Measurements from ENCODE around the gene HNRNPH2. TPM values are rescaled to one million over a fixed set of nuclear protein-coding genes. Genes with fewer than 3 reads are reported as not detected.

HNRNPH2 gene
- total and polyA plus RNA-seq, 9 of the 15 experiments (the other 6 are each of a cell fraction or from before 2014, with no cell fraction given): 40.0 to 130 (median 60.3) TPM

GRCh38 chrX:101383679-101384205 lies 24.3 kb upstream of the HNRNPH2 start (continued):
- TF ChIP-seq ZNF609 (CRISPR knock-in tag; IDR thresholded peaks at IDR 0.05; ENCODE audit: borderline replicate concordance) (no peak), CREB1 (IDR thresholded peaks at IDR 0.05) (no peak), CREB1 (CRISPR knock-in tag; IDR thresholded peaks at IDR 0.05) (no peak), SFPQ (IDR thresholded peaks at IDR 0.05; ENCODE audit: low read depth, low read length) (no peak), KDM1A (IDR thresholded peaks at IDR 0.05) (0 out of 4 replicates have a peak, but pooled peaks have one; percentile 8 to 19), PRPF4 (IDR thresholded peaks at IDR 0.05; ENCODE audit: insufficient read depth, low read depth, low read length, poor library complexity, severe bottlenecking) (no peak), NFIC (IDR thresholded peaks at IDR 0.05) (no peak), TEAD1 (CRISPR knock-in tag; IDR thresholded peaks at IDR 0.05) (no peak), ZKSCAN1 (IDR thresholded peaks at IDR 0.05; ENCODE audit: low read depth, low read length) (no peak), TBP (optimal IDR thresholded peaks at IDR 0.05; ENCODE audit: low read depth, low read length) (no peak), ZNF830 (CRISPR knock-in tag; IDR thresholded peaks at IDR 0.05) (no peak), MYC (IDR thresholded peaks at IDR 0.05; ENCODE audit: low read depth, low read length) (0 out of 2 replicates have a peak, but pooled peaks have one; percentile 23), MYC (CRISPR knock-in tag; IDR thresholded peaks at IDR 0.05; ENCODE audit: borderline replicate concordance, low read depth) (no peak), NFE2 (IDR thresholded peaks at IDR 0.05; ENCODE audit: low read depth) (no peak), HMG20B (CRISPR knock-in tag; IDR thresholded peaks at IDR 0.05) (no peak), PHF21A (IDR thresholded peaks at IDR 0.05; ENCODE audit: borderline replicate concordance, low read depth) (no peak), RCOR1 (IDR thresholded peaks at IDR 0.05; ENCODE audit: borderline replicate concordance in 1 of 2, low read depth in 2 of 2, low read length in 2 of 2) (peak in 1 of 2 experiments; percentile 22; a peak in 1 of 4 replicates), ZNF584 (CRISPR knock-in tag; IDR thresholded peaks at IDR 0.05; ENCODE audit: low read depth) (no peak), ZKSCAN3 (CRISPR knock-in tag; IDR thresholded peaks at IDR 0.05) (no peak)

Data from K562 (cell line).